ENCODE results near the gene SP6.

The SP6 gene

GRCh38 chr17:47831934-47832327 is 19.0 kb downstream of the SP6 start:
- no peak for DNase-seq (ENCODE audit: low spot score)

GRCh38 chr17:47831003-47831933 is 19.7 kb downstream of the SP6 start, which contains the start of the genes LRRC46 and MRPL10:
Gene LRRC46, plus strand, starts transcription at chr17:47831670. Its CDS starts 320 bp downstream, at chr17:47831990.
Gene MRPL10, minus strand, starts transcription at chr17:47831541. Its CDS starts 30 bp downstream, at chr17:47831511.
- peak; percentile 92 for DNase-seq (ENCODE audit: low spot score)

GRCh38 chr17:47830396-47831002 is 20.5 kb downstream of the SP6 start:
- no peak for DNase-seq (ENCODE audit: low spot score)

- DNase-seq (ENCODE audit: low spot score) = no peak
These were observed 21.1 kb downstream of the SP6 start for GRCh38 chr17:47829870-47830269.

GRCh38 chr17:47823519-47823918 is 27.4 kb downstream of the SP6 start:
- DNase-seq (ENCODE audit: low spot score) = no peak

GRCh38 chr17:47822785-47823184 is 28.2 kb downstream of the SP6 start:
- no peak for DNase-seq (ENCODE audit: low spot score)

GRCh38 chr17:47821424-47822391 is 29.3 kb downstream of the SP6 start, which contains the start of gene OSBPL7:
Gene OSBPL7, minus strand, starts transcription at chr17:47821794. Its CDS starts 1,516 bp downstream, at chr17:47820278.
- DNase-seq (ENCODE audit: low spot score) = peak; percentile 31

GRCh38 chr17:47821031-47821423 is 29.9 kb downstream of the SP6 start:
- DNase-seq (ENCODE audit: low spot score) = no peak

GRCh38 chr17:47820033-47820789 is 30.8 kb downstream of the SP6 start:
- no peak for DNase-seq (ENCODE audit: low spot score)

- no peak for DNase-seq (ENCODE audit: low spot score)
These were observed 31.5 kb downstream of the SP6 start for GRCh38 chr17:47819475-47819874.

- no peak for DNase-seq (ENCODE audit: low spot score)
These were observed 32.8 kb downstream of the SP6 start for GRCh38 chr17:47818002-47818695.

GRCh38 chr17:47816947-47817346 is 34.0 kb downstream of the SP6 start:
- no peak for DNase-seq (ENCODE audit: low spot score)

GRCh38 chr17:47816111-47816735 is 34.7 kb downstream of the SP6 start:
- DNase-seq (ENCODE audit: low spot score) = no peak

- no peak for DNase-seq (ENCODE audit: low spot score)
These were observed 35.7 kb downstream of the SP6 start for GRCh38 chr17:47815106-47815918.

GRCh38 chr17:47813512-47814031 is 37.4 kb downstream of the SP6 start:
- DNase-seq (ENCODE audit: low spot score) = no peak

GRCh38 chr17:47813077-47813476 is 37.9 kb downstream of the SP6 start:
- DNase-seq (ENCODE audit: low spot score) = no peak

- DNase-seq (ENCODE audit: low spot score) = no peak
These were observed 38.6 kb downstream of the SP6 start for GRCh38 chr17:47812146-47812920.

- no peak for DNase-seq (ENCODE audit: low spot score)
These were observed 39.3 kb downstream of the SP6 start for GRCh38 chr17:47811709-47812108.
